H1 (cell line): Measurements from ENCODE around the gene FBLN2. TPM values are rescaled to one million over a fixed set of nuclear protein-coding genes. Genes with fewer than 3 reads are reported as not detected.
A peak's percentile ranks its signal among the peaks of the same experiment; 100 is the strongest.

ENCODE experiments used
- CTCF ChIA-PET: fragments of 300-600 bp; sonication (Branson Sonifier 250); formaldehyde crosslinking; loops from one replicate; lab custom pipeline; 2021; ENCODE audit not compliant: partially characterized antibody; lab: Charles Lee
- POLR2A ChIA-PET: fragments of 300-600 bp; sonication (Branson Sonifier 250); formaldehyde crosslinking; loops from one replicate; lab custom pipeline; 2021; ENCODE audit warnings: inconsistent platforms; ENCODE audit not compliant: partially characterized antibody; lab: Charles Lee
- DNase-seq, 2 experiments: peaks; one replicate each; pipeline versions ENCODE4 v3.0.0 to v3.0.0-alpha.2; 2010 to 2022; ENCODE audit warnings: low spot score in 2 of 2, low read depth in 1 of 2, mixed read lengths in 1 of 2
- FAIRE-seq: peaks from 2 replicates; lab custom pipeline; 2011; peaks lifted over from hg19 to GRCh38; lab: Jason Lieb, UNC
- H2AFZ ChIP-seq: 2 replicates; pipeline ENCODE4 v1.8.1; 2012; ENCODE audit warnings: low read length, inconsistent platforms
- H2AK5ac ChIP-seq: 2 replicates; pipeline ENCODE4 v1.6.1; 2013; ENCODE audit warnings: low read depth, low read length
- H2BK120ac ChIP-seq: replicated peaks from 2 replicates; pipeline ENCODE3; 2013; ENCODE audit warnings: low read depth, low read length, inconsistent platforms
- H2BK12ac ChIP-seq: 2 replicates; pipeline ENCODE4 v1.6.1; 2013; ENCODE audit warnings: low read depth, low read length
- H2BK15ac ChIP-seq: 2 replicates; pipeline ENCODE4 v1.6.1; 2013; ENCODE audit warnings: low read length
- H2BK20ac ChIP-seq: 2 replicates; pipeline ENCODE4 v1.6.1; 2013; ENCODE audit warnings: low read length
- H2BK5ac ChIP-seq: 2 replicates; pipeline ENCODE4 v1.6.1; 2013; ENCODE audit warnings: low read depth, low read length
- H3K14ac ChIP-seq: 2 replicates; pipeline ENCODE4 v1.6.1; 2013; ENCODE audit warnings: inconsistent platforms; ENCODE audit not compliant: insufficient read length
- H3K18ac ChIP-seq: 2 replicates; pipeline ENCODE4 v1.6.1; 2013; ENCODE audit warnings: low read length; ENCODE audit errors: extremely low read depth
- H3K23ac ChIP-seq: 2 replicates; pipeline ENCODE4 v1.6.1; 2013; ENCODE audit warnings: inconsistent platforms; ENCODE audit not compliant: insufficient read length
- H3K23me2 ChIP-seq: 2 replicates; pipeline ENCODE4 v1.6.1; 2013; ENCODE audit warnings: low read depth, low read length
- H3K27ac ChIP-seq: 2 replicates; pipeline ENCODE4 v1.6.1; 2011; ENCODE audit warnings: low read depth, low read length, inconsistent platforms
- H3K27me3 ChIP-seq, 4 experiments: replicated peaks in 1 of 4; 1 replicate in 1 of 4; 2 replicates in 3 of 4; pipeline versions ENCODE4 v1.6.1 to v1.8.1; 2011 to 2013; ENCODE audit warnings: low read length in 3 of 4, mild to moderate bottlenecking in 3 of 4, inconsistent platforms in 2 of 4, mixed read lengths in 2 of 4, moderate library complexity in 1 of 4; ENCODE audit not compliant: control insufficient read depth in 3 of 4, insufficient read depth in 3 of 4; ENCODE audit errors: extremely low read depth in 1 of 4
- H3K36me3 ChIP-seq, 4 experiments: 2 replicates each; pipeline versions ENCODE4 v1.6.1 to v1.8.1; 2011 to 2013; ENCODE audit warnings: mild to moderate bottlenecking in 4 of 4, low read length in 3 of 4, moderate library complexity in 2 of 4, control low read depth in 1 of 4, inconsistent platforms in 1 of 4; ENCODE audit not compliant: insufficient read depth in 4 of 4, control insufficient read depth in 2 of 4
- H3K4ac ChIP-seq: replicated peaks from 2 replicates; pipeline ENCODE3; 2013; ENCODE audit warnings: low read length, low read depth, mixed read lengths, inconsistent platforms; ENCODE audit not compliant: insufficient read length
- H3K4me1 ChIP-seq, 4 experiments: replicated peaks in 1 of 4; 1 replicate in 1 of 4; 2 replicates in 3 of 4; pipeline versions ENCODE4 v1.6.1 to v1.8.1; 2011 to 2013; ENCODE audit warnings: low read length in 3 of 4, inconsistent platforms in 2 of 4, mixed read lengths in 1 of 4; ENCODE audit not compliant: insufficient read depth in 4 of 4, control insufficient read depth in 3 of 4
- H3K4me2 ChIP-seq, 2 experiments: 2 replicates each; pipeline versions ENCODE4 v1.6.1 to v1.8.1; 2011 to 2013; ENCODE audit warnings: low read depth in 2 of 2, low read length in 2 of 2, control low read depth in 1 of 2, inconsistent platforms in 1 of 2, mild to moderate bottlenecking in 1 of 2; ENCODE audit not compliant: insufficient read depth in 1 of 2
- H3K4me3 ChIP-seq, 4 experiments: fragments of 200-600, 300-600 bp in 1 of 4; sonication (generic), shearing (Covaris generic), sonication (Bioruptor Twin) in 1 of 4; 2 replicates each; pipeline versions ENCODE4 v1.5.1 to v1.8.1; 2011 to 2016; ENCODE audit warnings: low read length in 4 of 4, low read depth in 3 of 4, control low read depth in 2 of 4, inconsistent platforms in 2 of 4, mild to moderate bottlenecking in 2 of 4, mixed read lengths in 1 of 4, moderate library complexity in 1 of 4; ENCODE audit not compliant: insufficient read depth in 2 of 4; ENCODE audit errors: extremely low read depth in 1 of 4
- H3K56ac ChIP-seq: replicated peaks from 2 replicates; pipeline ENCODE3; 2013; ENCODE audit warnings: low read depth, mild to moderate bottlenecking, mixed read lengths, low read length, inconsistent platforms; ENCODE audit not compliant: insufficient read length
- H3K79me1 ChIP-seq: 2 replicates; pipeline ENCODE4 v1.6.1; 2013; ENCODE audit warnings: low read depth, low read length, control low read depth
- H3K79me2 ChIP-seq, 2 experiments: 2 replicates each; pipeline versions ENCODE4 v1.6.1 to v1.8.1; 2012 to 2013; ENCODE audit warnings: low read length in 2 of 2, mild to moderate bottlenecking in 2 of 2, inconsistent platforms in 1 of 2; ENCODE audit not compliant: insufficient read depth in 2 of 2, control insufficient read depth in 1 of 2
- H3K9ac ChIP-seq, 4 experiments: replicated peaks in 1 of 4; 1 replicate in 1 of 4; 2 replicates in 3 of 4; pipeline versions ENCODE4 v1.6.1 to v1.8.1; 2011 to 2013; ENCODE audit warnings: low read depth in 3 of 4, low read length in 3 of 4, control low read depth in 2 of 4, mild to moderate bottlenecking in 2 of 4, moderate library complexity in 2 of 4, inconsistent platforms in 1 of 4; ENCODE audit errors: extremely low read depth in 1 of 4
- H3K9me3 ChIP-seq, 2 experiments: 2 replicates each; pipeline versions ENCODE4 v1.6.1 to v1.8.1; 2012 to 2013; ENCODE audit warnings: mild to moderate bottlenecking in 2 of 2, moderate library complexity in 2 of 2, control low read depth in 1 of 2, inconsistent platforms in 1 of 2, low read depth in 1 of 2, low read length in 1 of 2, mixed read lengths in 1 of 2; ENCODE audit not compliant: insufficient read depth in 2 of 2
- H4K20me1 ChIP-seq, 2 experiments: replicated peaks in 1 of 2; 2 replicates each; pipeline versions ENCODE3 to v1.8.1; 2011 to 2013; ENCODE audit warnings: inconsistent platforms in 2 of 2, low read length in 2 of 2, mild to moderate bottlenecking in 1 of 2; ENCODE audit not compliant: insufficient read depth in 2 of 2, control insufficient read depth in 1 of 2
- H4K5ac ChIP-seq: 2 replicates; pipeline ENCODE4 v1.6.1; 2013; ENCODE audit warnings: low read length, low read depth, mixed read lengths, inconsistent platforms; ENCODE audit not compliant: insufficient read length
- H4K8ac ChIP-seq: 2 replicates; pipeline ENCODE4 v1.8.0; 2013; ENCODE audit warnings: mild to moderate bottlenecking, moderate library complexity, low read length, inconsistent platforms; ENCODE audit not compliant: insufficient read depth; ENCODE audit errors: extremely low read depth
- H4K91ac ChIP-seq: replicated peaks from 2 replicates; pipeline ENCODE3; 2013; ENCODE audit warnings: low read length, mixed read lengths, inconsistent platforms; ENCODE audit not compliant: insufficient read length
- ASH2L ChIP-seq: fragments of 200-600, 300-600 bp; sonication (generic); IDR thresholded peaks from one replicate; pipeline ENCODE4 v1.7.1; 2017; ENCODE audit warnings: low read length
- CHD1 ChIP-seq: IDR thresholded peaks from 2 replicates; pipeline ENCODE4 v1.6.1; 2012; ENCODE audit warnings: low read depth, low read length, improper control_type of control experiment
- PHF8 ChIP-seq: fragments of 200-600 bp; sonication (generic); conservative IDR thresholded peaks from 2 replicates; pipeline ENCODE4 v1.7.1; 2012; ENCODE audit warnings: low read depth, mild to moderate bottlenecking, inconsistent platforms, low read length, moderate library complexity
- POLR2AphosphoS5 ChIP-seq: IDR thresholded peaks from 2 replicates; pipeline ENCODE4 v1.6.1; 2011; ENCODE audit warnings: low read depth, low read length
- RBBP5 ChIP-seq: IDR thresholded peaks from 2 replicates; pipeline ENCODE4 v1.7.1; 2012; ENCODE audit warnings: low read depth, mild to moderate bottlenecking, inconsistent platforms, low read length, moderate library complexity, borderline replicate concordance
- SAP30 ChIP-seq: fragments of 300-600 bp; sonication (generic); IDR thresholded peaks from 2 replicates; pipeline ENCODE4 v1.7.1; 2012; ENCODE audit warnings: low read length, moderate library complexity, mild to moderate bottlenecking, inconsistent platforms; ENCODE audit not compliant: insufficient read depth, insufficient replicate concordance
- SP2 ChIP-seq: IDR thresholded peaks from 2 replicates; pipeline ENCODE4 v1.6.1; 2012; ENCODE audit warnings: mild to moderate bottlenecking, low read length, inconsistent platforms
- WGBS, 2 experiments: shearing (Covaris generic) in 1 of 2; methylation state at CpG; one replicate each; pipeline versions ENCODE4 v1.1.6 to v1.1.7; 2013 to 2015; ENCODE audit warnings: low lambda C conversion rate in 2 of 2, mixed read lengths in 2 of 2, inconsistent platforms in 1 of 2, low coverage in 1 of 2, missing lambda C conversion rate in 1 of 2; ENCODE audit not compliant: insufficient replicate concordance in 2 of 2, insufficient coverage in 1 of 2, insufficient read length in 1 of 2; ENCODE audit errors: extremely low coverage in 1 of 2, missing lambda C conversion rate in 1 of 2; 5-methylcytosine and 5-hydroxymethylcytosine counted together
- polyA plus RNA-seq, 7 experiments: library from polyadenylated mRNA; depleted of rRNA in 3 of 7; stranded (reverse) in 5 of 7; unstranded in 2 of 7; fragments of >200 nt in 5 of 7; fragments of 200-250 nt in 2 of 7; gene quantifications; 1 replicate in 5 of 7; 2 replicates in 1 of 7; 4 replicates in 1 of 7; pipeline versions ENCODE4 v1.2.1 to v1.2.3, GENCODE V29; 2011 to 2013; ENCODE audit warnings: missing spikeins in 2 of 7, mixed read lengths in 2 of 7
- total RNA-seq: library from RNA; stranded (reverse); fragmentation: NEBNext Ultra II Directional; extraction: Animal tissue kit (Norgen Biotek cat#: 25700); gene quantifications from 2 replicates; pipeline ENCODE4 v1.2.1, GENCODE V29; 2021
- TF ChIP-seq, protein P1 (sequence below): IDR thresholded peaks from 2 replicates; pipeline ENCODE4 v1.6.1; 2011; ENCODE audit warnings: low read depth, mild to moderate bottlenecking, low read length; ENCODE audit not compliant: insufficient read depth

Gene FBLN2
- total and polyA plus RNA-seq, 2 of the 8 experiments (the other 6 are each of a cell fraction or from before 2014, with no cell fraction given) = 17.4 to 24.2 TPM

DNA sequence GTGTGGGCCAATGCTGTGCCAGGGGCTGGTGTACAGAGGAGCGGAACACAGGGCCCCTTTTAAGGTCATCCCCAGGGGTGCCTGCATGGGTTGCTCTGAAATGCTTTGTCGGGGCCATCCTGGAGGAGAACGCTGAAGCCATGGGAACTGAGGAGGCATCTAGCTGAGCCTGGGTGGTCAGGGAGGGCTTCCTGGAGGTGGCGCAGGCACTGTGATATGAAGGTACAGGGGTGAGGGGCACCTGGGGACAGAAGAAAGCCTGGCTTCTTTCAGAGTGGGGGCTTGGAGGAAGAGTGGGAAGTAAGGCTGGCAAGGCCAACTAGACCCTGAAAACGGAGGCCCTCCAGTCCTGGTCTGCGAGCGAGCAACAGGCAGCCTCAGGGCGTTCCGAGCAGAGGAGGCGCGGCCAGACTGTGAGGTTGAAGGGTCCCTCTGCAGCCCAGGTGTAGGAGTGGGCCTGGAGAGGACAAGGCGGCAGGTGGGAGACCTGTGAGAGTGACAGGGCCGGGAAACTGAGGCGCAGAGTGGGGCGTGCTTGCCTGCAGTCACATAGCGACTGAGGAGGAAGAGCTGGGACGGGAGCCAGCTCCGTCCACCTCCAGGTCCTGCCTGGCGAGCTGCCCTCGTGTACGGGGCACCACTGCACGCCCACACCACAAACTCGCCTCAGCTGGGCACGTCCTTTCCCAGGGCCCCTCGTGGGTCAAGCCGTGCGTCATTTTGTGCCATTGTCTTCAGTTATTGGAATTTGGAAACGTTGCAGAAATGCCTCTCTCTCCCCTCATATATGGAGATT lies 4.1 kb downstream of the FBLN2 start:
- FAIRE-seq (no peak), DNase-seq (no peak)
- Histone ChIP-seq H4K8ac (no peak overlapping the region), H3K9me3 (no peaks in the 10 kb centered on the region), H3K27ac (no peak overlapping the region), H3K23me2 (peaks cover 2% of the 10 kb centered on the region; the same call in 1 of the 2 replicates), H3K4ac (no peak overlapping the region), H3K4me2 (no peak overlapping the region), H3K56ac (no peak overlapping the region), H2BK15ac (0 out of 2 replicates have a peak overlapping the region, but pooled peaks have one; percentile 72), H3K79me2 (no peaks in the 10 kb centered on the region), H3K18ac (no peak overlapping the region), H2BK5ac (no peak overlapping the region), H3K27me3 (peaks cover 0 to 19% (median 16%) of the 10 kb centered on the region in 4 experiments; a peak in 6 of 7 replicates), H3K23ac (no peak overlapping the region), H2AK5ac (no peak overlapping the region), H3K4me1 (peaks cover 0 to 23% (median 12%) of the 10 kb centered on the region in 4 experiments; a peak in 6 of 7 replicates), H2BK12ac (no peak overlapping the region), H2BK20ac (no peak overlapping the region), H4K20me1 (peaks cover 0 to 2% of the 10 kb centered on the region in 2 experiments), H4K5ac (no peak overlapping the region), H3K79me1 (0 out of 2 replicates have a peak, but pooled peaks cover 4% of the 10 kb centered on the region), H3K14ac (no peak overlapping the region), H2BK120ac (no peak overlapping the region), H3K9ac (no peak overlapping the region), H3K4me3 (no peak overlapping the region), H2AFZ (no peak overlapping the region), H3K36me3 (no peaks in the 10 kb centered on the region), H4K91ac (no peak overlapping the region)
- ChIA-PET CTCF (interaction anchor here (0.8 to 51.2 kb wide), 10 partner anchors 11 to 360 kb away, joined by 3 to 856 read pairs (median 3); no protein-coding TSS in a partner anchor), POLR2A (no interaction called here)
- 82% methylated on average over 26 of the region's 28 CpGs; no CpG with 5 or more reads in 1 of the 2 experiments for WGBS, 2 experiments
- TF ChIP-seq POLR2AphosphoS5 = no peak
- TF ChIP-seq, protein P1, sequence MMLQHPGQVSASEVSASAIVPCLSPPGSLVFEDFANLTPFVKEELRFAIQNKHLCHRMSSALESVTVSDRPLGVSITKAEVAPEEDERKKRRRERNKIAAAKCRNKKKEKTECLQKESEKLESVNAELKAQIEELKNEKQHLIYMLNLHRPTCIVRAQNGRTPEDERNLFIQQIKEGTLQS = no peak
- no peak for TF ChIP-seq SP2
- no peak for TF ChIP-seq PHF8
- no peak for TF ChIP-seq ASH2L
- TF ChIP-seq CHD1 = no peak
- no peak for TF ChIP-seq RBBP5
- TF ChIP-seq SAP30 = no peak
